ENCODE data around the gene LRRTM1. TPM values are rescaled to one million over a fixed set of nuclear protein-coding genes. Genes with fewer than 3 reads are reported as not detected.

Gene LRRTM1
- not detected for total RNA-seq
- not detected for polyA plus RNA-seq
- 0 reads per million in 6 experiments for total RNA-seq

GRCh38 chr2:80303909-80304837 is at the start of gene LRRTM1:
Gene LRRTM1 (minus strand): TSS chr2:80304752. CDS start chr2:80303819, 933 bp downstream.
- H3K4me1 Mint-ChIP-seq = peaks cover 0 to 2% (median 0%) of the 10 kb centered on the region in 4 donors

GRCh38 chr2:80351231-80351630 is 46.7 kb upstream of the LRRTM1 start:
- no peak for ATAC-seq
- Mint-ChIP-seq H3K4me1 (no peaks in the 10 kb centered on the region), H3K27ac (no peak overlapping the region), H3K36me3 (no peaks in the 10 kb centered on the region), H3K4me3 (no peak overlapping the region), H3K27me3 (no peaks in the 10 kb centered on the region), H3K9me3 (peaks cover 0 to 16% (median 2%) of the 10 kb centered on the region in 9 donors)
- POLR2A ChIA-PET = no interaction called here
- no peak for DNase-seq

More at GRCh38 chr2:80303909-80304837, at the start of gene LRRTM1:
- peaks cover 0 to 19% (median 8%) of the 10 kb centered on the region in 9 donors for H3K9me3 Mint-ChIP-seq
- ATAC-seq = no peak
- H3K4me3 Mint-ChIP-seq = no peak within 1 kb of the TSS
- no peak within 1 kb of the TSS for H3K27ac Mint-ChIP-seq
- peaks cover 0 to 11% (median 6%) of the 10 kb centered on the region in 3 donors for H3K36me3 Mint-ChIP-seq
- DNase-seq = no peak
- POLR2A ChIA-PET = no interaction called here
- peaks cover 25 to 62% (median 42%) of the 10 kb centered on the region in 5 donors for H3K27me3 Mint-ChIP-seq

GRCh38 chr2:80348953-80349352 is 44.4 kb upstream of the LRRTM1 start:
- POLR2A ChIA-PET = no interaction called here
- Mint-ChIP-seq H3K4me1 (no peaks in the 10 kb centered on the region), H3K9me3 (peaks cover 2 to 20% (median 4%) of the 10 kb centered on the region in 9 donors), H3K36me3 (no peaks in the 10 kb centered on the region), H3K27me3 (no peaks in the 10 kb centered on the region), H3K27ac (no peak overlapping the region), H3K4me3 (no peak overlapping the region)
- DNase-seq = no peak
- ATAC-seq = no peak

GRCh38 chr2:80348078-80348477 is 43.5 kb upstream of the LRRTM1 start:
- DNase-seq (no peak), ATAC-seq (no peak)
- no peak overlapping the region for H3K27ac Mint-ChIP-seq
- H3K4me1 Mint-ChIP-seq = no peaks in the 10 kb centered on the region
- no peaks in the 10 kb centered on the region for H3K36me3 Mint-ChIP-seq
- POLR2A ChIA-PET = no interaction called here
- no peak overlapping the region for H3K4me3 Mint-ChIP-seq
- H3K9me3 Mint-ChIP-seq = peaks cover 2 to 19% (median 5%) of the 10 kb centered on the region in 9 donors
- no peaks in the 10 kb centered on the region for H3K27me3 Mint-ChIP-seq

- Mint-ChIP-seq H3K36me3 (no peaks in the 10 kb centered on the region), H3K4me3 (no peak overlapping the region), H3K27ac (no peak overlapping the region), H3K4me1 (no peaks in the 10 kb centered on the region), H3K9me3 (peaks cover 1 to 19% (median 9%) of the 10 kb centered on the region in 9 donors), H3K27me3 (no peaks in the 10 kb centered on the region)
- POLR2A ChIA-PET = no interaction called here
- no peak for ATAC-seq
- no peak for DNase-seq
Measured at GRCh38 chr2:80340022-80340421, 35.5 kb upstream of the LRRTM1 start.

GRCh38 chr2:80338794-80339193 is 34.2 kb upstream of the LRRTM1 start:
- Mint-ChIP-seq H3K4me1 (no peaks in the 10 kb centered on the region), H3K4me3 (no peak overlapping the region), H3K36me3 (no peaks in the 10 kb centered on the region), H3K27me3 (no peaks in the 10 kb centered on the region), H3K27ac (no peak overlapping the region), H3K9me3 (peaks cover 0 to 22% (median 10%) of the 10 kb centered on the region in 9 donors)
- DNase-seq (no peak), ATAC-seq (no peak)
- POLR2A ChIA-PET = no interaction called here

GRCh38 chr2:80335411-80335810 is 30.9 kb upstream of the LRRTM1 start:
- H3K9me3 Mint-ChIP-seq = peaks cover 0 to 21% (median 10%) of the 10 kb centered on the region in 9 donors
- ATAC-seq (no peak), DNase-seq (no peak)
- H3K27me3 Mint-ChIP-seq = no peaks in the 10 kb centered on the region
- H3K4me1 Mint-ChIP-seq = no peaks in the 10 kb centered on the region
- POLR2A ChIA-PET = no interaction called here
- no peak overlapping the region for H3K27ac Mint-ChIP-seq
- no peaks in the 10 kb centered on the region for H3K36me3 Mint-ChIP-seq
- no peak overlapping the region for H3K4me3 Mint-ChIP-seq

GRCh38 chr2:80333886-80334285 is 29.3 kb upstream of the LRRTM1 start:
- H3K4me1 Mint-ChIP-seq = no peaks in the 10 kb centered on the region
- POLR2A ChIA-PET = no interaction called here
- DNase-seq = no peak
- no peak for ATAC-seq
- H3K27ac Mint-ChIP-seq = no peak overlapping the region
- peaks cover 0 to 21% (median 11%) of the 10 kb centered on the region in 9 donors for H3K9me3 Mint-ChIP-seq
- no peaks in the 10 kb centered on the region for H3K36me3 Mint-ChIP-seq
- no peak overlapping the region for H3K4me3 Mint-ChIP-seq
- H3K27me3 Mint-ChIP-seq = peaks cover 0 to 14% (median 0%) of the 10 kb centered on the region in 5 donors

GRCh38 chr2:80330527-80331450 is 26.2 kb upstream of the LRRTM1 start:
- H3K9me3 Mint-ChIP-seq = peaks cover 0 to 21% (median 7%) of the 10 kb centered on the region in 9 donors
- ATAC-seq (no peak), DNase-seq (no peak)
- H3K4me3 Mint-ChIP-seq = no peak overlapping the region
- no peak overlapping the region for H3K27ac Mint-ChIP-seq
- POLR2A ChIA-PET = no interaction called here
- no peaks in the 10 kb centered on the region for H3K4me1 Mint-ChIP-seq
- peaks cover 0 to 22% (median 3%) of the 10 kb centered on the region in 5 donors for H3K27me3 Mint-ChIP-seq
- H3K36me3 Mint-ChIP-seq = no peaks in the 10 kb centered on the region

- H3K36me3 Mint-ChIP-seq = no peaks in the 10 kb centered on the region
- peaks cover 0 to 11% (median 2%) of the 10 kb centered on the region in 9 donors for H3K9me3 Mint-ChIP-seq
- DNase-seq = no peak
- H3K27ac Mint-ChIP-seq = peak overlapping the region in 1 of 10 donors; percentile 9
- no peak overlapping the region for H3K4me3 Mint-ChIP-seq
- H3K27me3 Mint-ChIP-seq = peaks cover 0 to 22% (median 3%) of the 10 kb centered on the region in 5 donors
- ATAC-seq = no peak
- POLR2A ChIA-PET = no interaction called here
- H3K4me1 Mint-ChIP-seq = no peaks in the 10 kb centered on the region
Measured at GRCh38 chr2:80329491-80329890, 24.9 kb upstream of the LRRTM1 start.

- H3K4me3 Mint-ChIP-seq = no peak overlapping the region
- POLR2A ChIA-PET = interaction anchor here (0.6 kb wide), 1 partner anchor 1326 kb away, joined by 6 read pairs; no protein-coding TSS in a partner anchor
- peaks cover 0 to 22% (median 3%) of the 10 kb centered on the region in 5 donors for H3K27me3 Mint-ChIP-seq
- peaks cover 0 to 6% (median 0%) of the 10 kb centered on the region in 9 donors for H3K9me3 Mint-ChIP-seq
- no peaks in the 10 kb centered on the region for H3K36me3 Mint-ChIP-seq
- ATAC-seq = no peak
- DNase-seq = no peak
- H3K27ac Mint-ChIP-seq = no peak overlapping the region
- H3K4me1 Mint-ChIP-seq = no peaks in the 10 kb centered on the region
Measured at GRCh38 chr2:80328159-80328571, 23.6 kb upstream of the LRRTM1 start.

- Mint-ChIP-seq H3K9me3 (peaks cover 0 to 5% (median 0%) of the 10 kb centered on the region in 9 donors), H3K4me1 (no peaks in the 10 kb centered on the region), H3K36me3 (no peaks in the 10 kb centered on the region), H3K27ac (no peak overlapping the region), H3K27me3 (peaks cover 2 to 22% (median 4%) of the 10 kb centered on the region in 5 donors), H3K4me3 (no peak overlapping the region)
- POLR2A ChIA-PET = no interaction called here
- no peak for DNase-seq
- no peak for ATAC-seq
Measured at GRCh38 chr2:80326861-80327260, 22.3 kb upstream of the LRRTM1 start.

All from naive thymus-derived CD8-positive, alpha-beta T cell (primary cell).